Smooth muscle cell (in vitro differentiated cells): ENCODE results near the gene AGBL5. TPM values are rescaled to one million over a fixed set of nuclear protein-coding genes. Genes with fewer than 3 reads are reported as not detected.
A peak's percentile ranks its signal among the peaks of the same experiment; 100 is the strongest.

Source experiments
- DNase-seq: peaks from one replicate; lab custom pipeline; 2025; ENCODE audit not compliant: unreplicated experiment; lab: John Stamatoyannopoulos, UW
- H2AFZ ChIP-seq: fragments of 200-600 bp; sonication (generic); 2 replicates; pipeline ENCODE4 v1.6.0; 2016; ENCODE audit warnings: antibody characterized with exemption, low read depth, mild to moderate bottlenecking
- H3F3A ChIP-seq: fragments of 200-600 bp; sonication (generic); 2 replicates; pipeline ENCODE4 v1.6.0; 2017; ENCODE audit warnings: antibody characterized with exemption, low read depth
- H3K27ac ChIP-seq: fragments of 200-600 bp; sonication (generic); 2 replicates; pipeline ENCODE4 v1.5.1; 2016; ENCODE audit warnings: low read depth, mild to moderate bottlenecking
- H3K27me3 ChIP-seq: fragments of 200-600 bp; sonication (generic); 2 replicates; pipeline ENCODE4 v1.6.1; 2016; ENCODE audit warnings: low read depth, mild to moderate bottlenecking
- H3K36me3 ChIP-seq: fragments of 200-600 bp; sonication (generic); 2 replicates; pipeline ENCODE4 v1.5.1; 2016; ENCODE audit warnings: low read depth
- H3K4me1 ChIP-seq: fragments of 200-600 bp; sonication (generic); 2 replicates; pipeline ENCODE4 v1.5.1; 2016; ENCODE audit warnings: low read depth
- H3K4me2 ChIP-seq: fragments of 200-600 bp; sonication (generic); 2 replicates; pipeline ENCODE4 v1.6.0; 2016; ENCODE audit warnings: mild to moderate bottlenecking
- H3K4me3 ChIP-seq: fragments of 200-600 bp; sonication (generic); 2 replicates; pipeline ENCODE4 v1.5.1; 2016; ENCODE audit warnings: mild to moderate bottlenecking
- H3K79me2 ChIP-seq: fragments of 200-600 bp; sonication (generic); 2 replicates; pipeline ENCODE4 v1.6.0; 2016; ENCODE audit warnings: low read depth, mild to moderate bottlenecking
- H3K9ac ChIP-seq: fragments of 200-600 bp; sonication (generic); 2 replicates; pipeline ENCODE4 v1.6.0; 2016; ENCODE audit warnings: low read depth
- H3K9me3 ChIP-seq: fragments of 200-600 bp; sonication (generic); replicated peaks from 2 replicates; pipeline ENCODE4 v1.5.1; 2016; ENCODE audit warnings: low read depth
- H4K20me1 ChIP-seq: fragments of 200-600 bp; sonication (generic); 2 replicates; pipeline ENCODE4 v1.6.0; 2016; ENCODE audit warnings: low read depth
- WGBS: methylation state at CpG from one replicate; pipeline ENCODE4 v1.1.7; 2016; ENCODE audit warnings: low lambda C conversion rate; 5-methylcytosine and 5-hydroxymethylcytosine counted together
- polyA plus RNA-seq: library from polyadenylated mRNA; unstranded; fragments of >200 nt; fragmentation: Nextera tagmentation; extraction: Ambion mirVana; gene quantifications from 2 replicates; pipeline ENCODE4 v1.2.1, GENCODE V29; 2016
- total RNA-seq: library from RNA; depleted of rRNA; stranded (reverse); fragments of >200 nt; gene quantifications from 2 replicates; pipeline ENCODE4 v1.2.3, GENCODE V29; 2014
- TF ChIP-seq, protein P1 (sequence below): fragments of 200-600 bp; sonication (generic); IDR thresholded peaks from 2 replicates; pipeline ENCODE4 v1.5.1; 2017; ENCODE audit warnings: borderline replicate concordance, mild to moderate bottlenecking, antibody characterized with exemption; ENCODE audit not compliant: insufficient read depth, poor library complexity, severe bottlenecking

AGBL5 gene
- total and polyA plus RNA-seq, 2 experiments from 2014 or later: 13.7 to 17.1 TPM

DNA sequence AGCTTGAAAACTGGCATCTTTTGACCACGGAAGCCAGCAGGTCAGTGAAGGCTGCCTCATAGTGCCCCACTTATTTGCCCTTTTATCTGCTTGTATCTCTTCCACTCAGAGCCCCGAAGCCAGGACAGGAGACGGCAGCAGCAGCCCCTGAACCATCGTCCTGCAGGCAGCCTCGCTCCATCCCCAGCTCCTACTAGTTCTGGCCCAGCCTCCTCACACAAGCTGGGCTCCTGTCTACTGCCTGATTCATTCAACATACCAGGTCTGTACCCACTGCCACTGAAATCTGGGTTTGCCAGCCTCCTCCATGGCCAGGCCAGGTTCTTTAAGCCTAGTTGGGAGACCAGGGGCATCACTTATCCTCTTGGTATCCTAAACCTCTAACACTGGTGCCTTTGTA lies 15.9 kb downstream of the AGBL5 start:
- no peak for DNase-seq
- peaks cover 14% of the 10 kb centered on the region for H3K4me1 ChIP-seq
- peaks cover 71% of the 10 kb centered on the region for H4K20me1 ChIP-seq
- H3K27ac ChIP-seq: no peak overlapping the region
- H3K9me3 ChIP-seq: no peaks in the 10 kb centered on the region
- TF ChIP-seq, protein P1, sequence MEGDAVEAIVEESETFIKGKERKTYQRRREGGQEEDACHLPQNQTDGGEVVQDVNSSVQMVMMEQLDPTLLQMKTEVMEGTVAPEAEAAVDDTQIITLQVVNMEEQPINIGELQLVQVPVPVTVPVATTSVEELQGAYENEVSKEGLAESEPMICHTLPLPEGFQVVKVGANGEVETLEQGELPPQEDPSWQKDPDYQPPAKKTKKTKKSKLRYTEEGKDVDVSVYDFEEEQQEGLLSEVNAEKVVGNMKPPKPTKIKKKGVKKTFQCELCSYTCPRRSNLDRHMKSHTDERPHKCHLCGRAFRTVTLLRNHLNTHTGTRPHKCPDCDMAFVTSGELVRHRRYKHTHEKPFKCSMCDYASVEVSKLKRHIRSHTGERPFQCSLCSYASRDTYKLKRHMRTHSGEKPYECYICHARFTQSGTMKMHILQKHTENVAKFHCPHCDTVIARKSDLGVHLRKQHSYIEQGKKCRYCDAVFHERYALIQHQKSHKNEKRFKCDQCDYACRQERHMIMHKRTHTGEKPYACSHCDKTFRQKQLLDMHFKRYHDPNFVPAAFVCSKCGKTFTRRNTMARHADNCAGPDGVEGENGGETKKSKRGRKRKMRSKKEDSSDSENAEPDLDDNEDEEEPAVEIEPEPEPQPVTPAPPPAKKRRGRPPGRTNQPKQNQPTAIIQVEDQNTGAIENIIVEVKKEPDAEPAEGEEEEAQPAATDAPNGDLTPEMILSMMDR: no peak
- no peak overlapping the region for H3K9ac ChIP-seq
- H3F3A ChIP-seq: peaks cover 21% of the 10 kb centered on the region
- H3K79me2 ChIP-seq: peaks cover 61% of the 10 kb centered on the region
- no peak overlapping the region for H2AFZ ChIP-seq
- H3K4me3 ChIP-seq: no peak overlapping the region
- 97% methylated on average over 5 of the region's 5 CpGs for WGBS
- no peaks in the 10 kb centered on the region for H3K27me3 ChIP-seq
- no peak overlapping the region for H3K4me2 ChIP-seq
- H3K36me3 ChIP-seq: no peaks in the 10 kb centered on the region

DNA sequence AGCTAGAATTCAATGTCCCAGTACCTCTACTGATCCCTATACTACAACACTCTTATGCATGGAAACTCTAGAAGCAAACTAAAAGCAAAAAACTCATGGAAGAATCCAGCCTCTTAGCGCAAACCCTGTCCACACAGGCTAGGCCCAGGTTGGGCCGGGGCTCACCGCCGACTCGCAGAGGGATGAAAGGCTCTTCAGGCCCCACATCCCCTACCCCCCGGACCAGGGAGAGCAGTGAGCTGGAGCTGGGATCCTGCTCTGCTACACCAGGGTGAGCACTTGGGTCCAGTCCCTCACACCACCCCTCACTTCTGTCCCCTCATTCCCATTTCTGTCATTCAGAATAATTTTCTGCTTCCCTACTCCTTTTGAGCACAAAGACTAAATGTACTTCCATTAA lies 18.0 kb downstream of the AGBL5 start:
- Histone ChIP-seq H2AFZ (no peak overlapping the region), H3K4me2 (peak overlapping the region; percentile 95), H3K79me2 (peaks cover 54% of the 10 kb centered on the region), H3K4me1 (peaks cover 21% of the 10 kb centered on the region), H3K27ac (peak overlapping the region; percentile 79), H4K20me1 (peaks cover 59% of the 10 kb centered on the region), H3K9ac (peak overlapping the region; percentile 92), H3K36me3 (no peaks in the 10 kb centered on the region), H3K27me3 (no peaks in the 10 kb centered on the region), H3K9me3 (no peaks in the 10 kb centered on the region), H3F3A (peaks cover 19% of the 10 kb centered on the region), H3K4me3 (no peak overlapping the region)
- DNase-seq: no peak
- 98% methylated on average over 6 of the region's 6 CpGs for WGBS
- TF ChIP-seq, protein P1: no peak

DNA sequence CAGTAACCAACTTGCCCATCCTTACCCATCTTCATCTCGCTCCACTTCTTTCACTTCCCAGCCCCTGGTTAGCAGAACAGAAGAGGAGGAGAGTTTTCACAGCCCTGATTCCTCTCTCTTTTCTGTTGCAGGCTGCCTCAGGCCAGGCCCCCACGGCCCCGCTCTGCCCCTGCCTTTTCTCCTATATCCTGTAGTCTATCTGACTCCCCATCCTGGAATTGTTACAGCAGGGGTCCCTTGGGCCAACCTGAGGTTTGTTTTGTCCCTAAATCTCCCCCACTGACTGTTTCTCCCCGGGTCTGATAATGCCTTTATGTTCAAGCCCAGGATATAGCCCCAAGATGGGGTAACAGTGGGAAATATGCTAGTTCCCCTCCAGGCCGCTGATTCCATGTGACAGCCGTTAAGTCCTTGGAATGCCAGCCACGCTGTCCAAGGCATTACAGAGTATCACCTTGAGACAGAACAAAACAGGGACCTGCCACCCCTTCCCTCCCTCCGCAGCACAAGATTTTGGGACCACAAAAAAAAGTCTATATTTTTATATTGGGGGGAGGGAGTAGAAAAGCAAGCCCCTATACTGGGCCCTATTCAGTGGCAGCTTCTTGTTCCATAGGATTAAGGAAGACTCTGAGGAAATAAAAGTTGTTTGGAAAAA lies 18.6 kb downstream of the AGBL5 start:
- H3K36me3 ChIP-seq: no peaks in the 10 kb centered on the region
- peak overlapping the region; percentile 79 for H3K27ac ChIP-seq
- WGBS: 80% methylated on average over 8 of the region's 8 CpGs
- peak overlapping the region; percentile 92 for H3K9ac ChIP-seq
- H3K4me3 ChIP-seq: peak overlapping the region; percentile 91
- peaks cover 54% of the 10 kb centered on the region for H4K20me1 ChIP-seq
- peak overlapping the region; percentile 95 for H3K4me2 ChIP-seq
- TF ChIP-seq, protein P1: no peak
- no peaks in the 10 kb centered on the region for H3K27me3 ChIP-seq
- H3F3A ChIP-seq: peaks cover 20% of the 10 kb centered on the region
- DNase-seq: no peak
- no peak overlapping the region for H2AFZ ChIP-seq
- peaks cover 21% of the 10 kb centered on the region for H3K4me1 ChIP-seq
- no peaks in the 10 kb centered on the region for H3K9me3 ChIP-seq
- peaks cover 53% of the 10 kb centered on the region for H3K79me2 ChIP-seq
